PC-9 (cell line): ENCODE results near the gene RRAD. TPM values are rescaled to one million over a fixed set of nuclear protein-coding genes. Genes with fewer than 3 reads are reported as not detected.

Source experiments
- BruUV-seq: library from RNA; stranded (reverse); fragments of 400-500 nt; replicated peaks from 2 replicates; lab custom pipeline; 2021; lab: Mats Ljungman, UMichigan
- CTCF ChIA-PET: fragments of 300-600 bp; sonication (Branson Sonifier 250); formaldehyde crosslinking; loops from one replicate; lab custom pipeline; 2022; ENCODE audit warnings: antibody characterized with exemption; lab: Charles Lee
- POLR2A ChIA-PET: fragments of 300-600 bp; sonication (Branson Sonifier 250); formaldehyde crosslinking; loops from one replicate; lab custom pipeline; 2022; ENCODE audit warnings: antibody characterized with exemption; ENCODE audit not compliant: unreplicated experiment; lab: Charles Lee
- DNase-seq, 2 experiments: peaks; one replicate each; pipeline versions ENCODE4 v3.0.0 to v3.0.0-alpha.2; 2015 to 2022; ENCODE audit warnings: mixed read lengths in 1 of 2
- H2AFZ ChIP-seq: fragments of 200-600 bp; sonication (generic); 2 replicates; pipeline ENCODE4 v1.8.1; 2017; ENCODE audit warnings: antibody characterized with exemption
- H3F3A ChIP-seq: fragments of 200-600 bp; sonication (generic); 2 replicates; pipeline ENCODE4 v1.8.1; 2017; ENCODE audit warnings: antibody characterized with exemption, mild to moderate bottlenecking, low read depth; ENCODE audit not compliant: insufficient read depth
- H3K27ac ChIP-seq: fragments of 200-600 bp; sonication (generic); 2 replicates; pipeline ENCODE4 v1.6.1; 2016; ENCODE audit warnings: mixed run types
- H3K27me3 ChIP-seq: fragments of 200-600 bp; sonication (generic); 2 replicates; pipeline ENCODE4 v1.6.1; 2016; ENCODE audit warnings: low read depth, mixed run types; ENCODE audit not compliant: insufficient read depth
- H3K36me3 ChIP-seq: fragments of 200-600 bp; sonication (generic); 2 replicates; pipeline ENCODE4 v1.6.1; 2016; ENCODE audit warnings: low read depth, mixed run types
- H3K4me1 ChIP-seq: fragments of 200-600 bp; sonication (generic); replicated peaks from 2 replicates; pipeline ENCODE4 v1.6.1; 2016; ENCODE audit warnings: mixed run types; ENCODE audit not compliant: insufficient read depth
- H3K4me2 ChIP-seq: fragments of 200-600 bp; sonication (generic); 2 replicates; pipeline ENCODE4 v1.6.1; 2017; ENCODE audit warnings: mixed run types
- H3K4me3 ChIP-seq: fragments of 200-600 bp; sonication (generic); 2 replicates; pipeline ENCODE4 v1.6.1; 2016; ENCODE audit warnings: mixed run types
- H3K79me2 ChIP-seq: fragments of 200-600 bp; sonication (generic); 2 replicates; pipeline ENCODE4 v1.6.1; 2017; ENCODE audit warnings: low read depth, mixed run types
- H3K9me2 ChIP-seq: fragments of 200-600 bp; sonication (generic); 2 replicates; pipeline ENCODE4 v1.8.1; 2017; ENCODE audit warnings: mild to moderate bottlenecking; ENCODE audit not compliant: insufficient read depth
- H3K9me3 ChIP-seq: fragments of 200-600 bp; sonication (generic); 2 replicates; pipeline ENCODE4 v1.8.1; 2016; ENCODE audit warnings: low read depth; ENCODE audit not compliant: insufficient read depth
- H4K20me1 ChIP-seq: fragments of 200-600 bp; sonication (generic); 2 replicates; pipeline ENCODE4 v1.8.1; 2017; ENCODE audit not compliant: insufficient read depth
- EZH2 ChIP-seq: fragments of 200-600 bp; sonication (generic); IDR thresholded peaks from 2 replicates; pipeline ENCODE4 v1.8.0; 2017; ENCODE audit warnings: antibody characterized with exemption, low read depth
- intact Hi-C: fragments of 100-400 bp; cut with micrococcal nuclease; formaldehyde crosslinking; loops from one replicate; pipeline ENCODE4 v1.10.0; 2022; ENCODE audit not compliant: unreplicated experiment
- total RNA-seq: library from RNA; stranded (reverse); gene quantifications from 2 replicates; pipeline ENCODE4 v1.2.3, GENCODE V29; 2021
- TF ChIP-seq, protein P1 (sequence below): fragments of 200-600 bp; sonication (generic); conservative IDR thresholded peaks from 2 replicates; pipeline ENCODE4 v1.6.1; 2017; ENCODE audit warnings: mixed run types, antibody characterized with exemption, mild to moderate bottlenecking, moderate library complexity

RRAD gene
- total RNA-seq, 1 experiment from 2014 or later = 0.24 TPM

- Histone ChIP-seq H4K20me1 (no peaks in the 10 kb centered on the region), H3K27me3 (no peaks in the 10 kb centered on the region), H3K4me1 (no peaks in the 10 kb centered on the region), H2AFZ (no peak overlapping the region), H3K9me2 (no peaks in the 10 kb centered on the region), H3K27ac (no peak overlapping the region), H3K79me2 (no peaks in the 10 kb centered on the region), H3K4me2 (no peak overlapping the region), H3K4me3 (no peak overlapping the region), H3K9me3 (no peaks in the 10 kb centered on the region), H3K36me3 (no peaks in the 10 kb centered on the region), H3F3A (0 out of 2 replicates have a peak, but pooled peaks cover 3% of the 10 kb centered on the region)
- ChIA-PET CTCF (no interaction called here), POLR2A (no interaction called here)
- intact Hi-C loops = no loop called here
- no TSS peak for BruUV-seq
- TF ChIP-seq, protein P1, sequence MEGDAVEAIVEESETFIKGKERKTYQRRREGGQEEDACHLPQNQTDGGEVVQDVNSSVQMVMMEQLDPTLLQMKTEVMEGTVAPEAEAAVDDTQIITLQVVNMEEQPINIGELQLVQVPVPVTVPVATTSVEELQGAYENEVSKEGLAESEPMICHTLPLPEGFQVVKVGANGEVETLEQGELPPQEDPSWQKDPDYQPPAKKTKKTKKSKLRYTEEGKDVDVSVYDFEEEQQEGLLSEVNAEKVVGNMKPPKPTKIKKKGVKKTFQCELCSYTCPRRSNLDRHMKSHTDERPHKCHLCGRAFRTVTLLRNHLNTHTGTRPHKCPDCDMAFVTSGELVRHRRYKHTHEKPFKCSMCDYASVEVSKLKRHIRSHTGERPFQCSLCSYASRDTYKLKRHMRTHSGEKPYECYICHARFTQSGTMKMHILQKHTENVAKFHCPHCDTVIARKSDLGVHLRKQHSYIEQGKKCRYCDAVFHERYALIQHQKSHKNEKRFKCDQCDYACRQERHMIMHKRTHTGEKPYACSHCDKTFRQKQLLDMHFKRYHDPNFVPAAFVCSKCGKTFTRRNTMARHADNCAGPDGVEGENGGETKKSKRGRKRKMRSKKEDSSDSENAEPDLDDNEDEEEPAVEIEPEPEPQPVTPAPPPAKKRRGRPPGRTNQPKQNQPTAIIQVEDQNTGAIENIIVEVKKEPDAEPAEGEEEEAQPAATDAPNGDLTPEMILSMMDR = no peak
- TF ChIP-seq EZH2 = no peak
- DNase-seq = no peak
These were observed 38.7 kb upstream of the RRAD start for GRCh38 chr16:66964049-66964448.

DNA sequence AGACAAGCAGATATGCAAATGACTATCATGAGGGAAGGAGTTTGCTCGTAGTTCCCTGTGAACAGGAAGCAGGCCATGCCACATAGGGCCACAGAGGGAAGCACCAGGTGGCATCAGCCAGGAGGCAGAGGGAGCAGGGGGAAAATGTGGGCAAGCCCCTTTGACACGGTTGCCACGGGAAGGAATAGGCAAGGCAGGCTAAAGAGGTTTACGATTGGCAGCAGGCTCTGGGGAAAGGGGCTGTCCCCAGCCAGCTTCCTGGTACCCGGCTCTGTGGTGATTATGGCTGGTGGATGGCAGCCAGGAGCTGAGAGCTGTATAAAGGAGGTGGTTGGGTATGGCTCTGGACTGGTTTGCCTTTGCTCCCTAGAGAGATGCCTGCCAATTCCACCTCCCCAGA is 36.6 kb upstream of the RRAD start:
- Histone ChIP-seq H3K9me2 (no peaks in the 10 kb centered on the region), H3K4me3 (no peak overlapping the region), H3K4me2 (no peak overlapping the region), H3K27ac (no peak overlapping the region), H3F3A (no peaks in the 10 kb centered on the region), H2AFZ (no peak overlapping the region), H3K36me3 (no peaks in the 10 kb centered on the region), H4K20me1 (no peaks in the 10 kb centered on the region), H3K4me1 (no peaks in the 10 kb centered on the region), H3K27me3 (no peaks in the 10 kb centered on the region), H3K79me2 (no peaks in the 10 kb centered on the region), H3K9me3 (no peaks in the 10 kb centered on the region)
- ChIA-PET CTCF (no interaction called here), POLR2A (interaction anchor here (0.5 to 0.8 kb wide), 2 partner anchors 307 to 359 kb away, joined by 6 to 24 read pairs; no protein-coding TSS in a partner anchor)
- no TSS peak for BruUV-seq
- DNase-seq = no peak
- TF ChIP-seq, protein P1 = no peak
- intact Hi-C loops = no loop called here

- Histone ChIP-seq H2AFZ (0 out of 2 replicates have a peak within 1 kb of the TSS, but pooled peaks have one; percentile 18), H3K27ac (no peak within 1 kb of the TSS), H3F3A (no peaks in the 10 kb centered on the region), H3K9me2 (no peaks in the 10 kb centered on the region), H4K20me1 (no peaks in the 10 kb centered on the region), H3K27me3 (no peaks in the 10 kb centered on the region), H3K4me1 (no peaks in the 10 kb centered on the region), H3K4me2 (no peak within 1 kb of the TSS; the same call in 1 of the 2 replicates), H3K4me3 (no peak within 1 kb of the TSS), H3K79me2 (no peaks in the 10 kb centered on the region), H3K9me3 (no peaks in the 10 kb centered on the region), H3K36me3 (no peaks in the 10 kb centered on the region)
- CTCF ChIA-PET = interaction anchor here (0.6 kb wide), 1 partner anchor 79 kb away, joined by 3 read pairs; no protein-coding TSS in a partner anchor
- POLR2A ChIA-PET = interaction anchor here (0.6 kb wide), 1 partner anchor 247 kb away, joined by 3 read pairs; no protein-coding TSS in a partner anchor
- no TSS peak for BruUV-seq
- TF ChIP-seq EZH2 = no peak
- TF ChIP-seq, protein P1 = peak; percentile 87
- DNase-seq = peak; percentile 72
- intact Hi-C loops = no loop called here
These were observed 35.9 kb upstream of the RRAD start, which contains the start of gene CES3 for GRCh38 chr16:66961065-66961744. Gene CES3 (plus strand): TSS chr16:66961266. CDS start chr16:66961308, 42 bp downstream.
